Measurements from ENCODE around the gene MEG3.

The MEG3 gene

GRCh38 chr14:100882991-100883788, 57.3 kb downstream of the MEG3 start:
- DNase-seq: no peak

- DNase-seq: no peak
Measured at GRCh38 chr14:100883789-100884101, 57.8 kb downstream of the MEG3 start.

- DNase-seq: no peak
Measured at GRCh38 chr14:100884456-100884855, 58.5 kb downstream of the MEG3 start.

GRCh38 chr14:100885196-100885595, 59.3 kb downstream of the MEG3 start:
- DNase-seq: no peak

GRCh38 chr14:100885617-100886016, 59.7 kb downstream of the MEG3 start:
- DNase-seq: no peak

GRCh38 chr14:100887728-100888335, 61.9 kb downstream of the MEG3 start:
- no peak for DNase-seq

- DNase-seq: no peak
Measured at GRCh38 chr14:100888789-100889315, 62.9 kb downstream of the MEG3 start.

- DNase-seq: no peak
Measured at GRCh38 chr14:100889641-100890040, 63.7 kb downstream of the MEG3 start.

- DNase-seq: no peak
Measured at GRCh38 chr14:100890061-100890850, 64.3 kb downstream of the MEG3 start.

- no peak for DNase-seq
Measured at GRCh38 chr14:100891051-100891450, 65.1 kb downstream of the MEG3 start.

GRCh38 chr14:100891501-100892445, 65.9 kb downstream of the MEG3 start:
- DNase-seq: no peak

GRCh38 chr14:100892496-100893227, 66.7 kb downstream of the MEG3 start:
- no peak for DNase-seq

GRCh38 chr14:100893228-100893601, 67.3 kb downstream of the MEG3 start:
- no peak for DNase-seq

- DNase-seq: no peak
Measured at GRCh38 chr14:100893760-100894159, 67.8 kb downstream of the MEG3 start.

- no peak for DNase-seq
Measured at GRCh38 chr14:100894416-100894815, 68.5 kb downstream of the MEG3 start.

GRCh38 chr14:100895411-100895810, 69.5 kb downstream of the MEG3 start:
- no peak for DNase-seq

GRCh38 chr14:100896369-100897060, 70.6 kb downstream of the MEG3 start:
- DNase-seq: no peak

- no peak for DNase-seq
Measured at GRCh38 chr14:100898465-100898864, 72.5 kb downstream of the MEG3 start.

- DNase-seq: peak; percentile 92
Measured at GRCh38 chr14:100898935-100899883, 73.3 kb downstream of the MEG3 start.
